HG02571 (cell line): Measurements from ENCODE around the gene CCDC14.
A peak's percentile ranks its signal among the peaks of the same experiment; 100 is the strongest.
"Not testable (repeated sequence)": the region's sequence is repeated elsewhere in the genome, so short reads cannot be mapped to it uniquely, and the experiment has no call there.

ENCODE experiments used
- ATAC-seq: cut with Tn5 transposase; IDR thresholded peaks from one replicate; pipeline ENCODE4 v1.9.1; 2021; ENCODE audit warnings: mild to moderate bottlenecking, moderate library complexity; ENCODE audit not compliant: unreplicated experiment

CCDC14 gene

GRCh38 chr3:123966799-123967198 lies 5.8 kb upstream of the CCDC14 start:
- not testable (repeated sequence) for ATAC-seq

- ATAC-seq = not testable (repeated sequence)
Measured at GRCh38 chr3:123964793-123965192, 3.8 kb upstream of the CCDC14 start.

GRCh38 chr3:123961508-123961856 lies 453 bp upstream of the CCDC14 start:
- no peak for ATAC-seq

DNA sequence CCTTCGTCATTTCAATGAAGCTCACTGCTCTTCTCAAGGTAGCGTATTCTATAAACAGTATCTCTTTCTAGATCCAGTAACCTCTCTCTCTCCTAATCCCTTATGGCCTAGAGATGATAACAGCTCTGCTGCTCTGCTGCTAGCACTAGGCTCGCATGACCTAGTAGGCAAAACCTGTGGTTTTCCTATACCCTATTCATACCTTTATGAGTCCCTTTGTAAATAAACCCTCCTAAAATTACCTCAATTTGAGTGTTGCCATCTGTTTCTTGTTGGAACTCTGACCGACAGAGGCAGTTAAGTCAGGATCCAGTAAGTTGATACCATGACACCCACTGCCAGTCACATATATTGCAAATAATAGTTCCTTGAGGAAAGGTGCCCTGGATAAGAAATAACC lies 7.3 kb downstream of the CCDC14 start:
- peak; percentile 63 for ATAC-seq

GRCh38 chr3:123952844-123953520 lies 8.0 kb downstream of the CCDC14 start:
- no peak for ATAC-seq

DNA sequence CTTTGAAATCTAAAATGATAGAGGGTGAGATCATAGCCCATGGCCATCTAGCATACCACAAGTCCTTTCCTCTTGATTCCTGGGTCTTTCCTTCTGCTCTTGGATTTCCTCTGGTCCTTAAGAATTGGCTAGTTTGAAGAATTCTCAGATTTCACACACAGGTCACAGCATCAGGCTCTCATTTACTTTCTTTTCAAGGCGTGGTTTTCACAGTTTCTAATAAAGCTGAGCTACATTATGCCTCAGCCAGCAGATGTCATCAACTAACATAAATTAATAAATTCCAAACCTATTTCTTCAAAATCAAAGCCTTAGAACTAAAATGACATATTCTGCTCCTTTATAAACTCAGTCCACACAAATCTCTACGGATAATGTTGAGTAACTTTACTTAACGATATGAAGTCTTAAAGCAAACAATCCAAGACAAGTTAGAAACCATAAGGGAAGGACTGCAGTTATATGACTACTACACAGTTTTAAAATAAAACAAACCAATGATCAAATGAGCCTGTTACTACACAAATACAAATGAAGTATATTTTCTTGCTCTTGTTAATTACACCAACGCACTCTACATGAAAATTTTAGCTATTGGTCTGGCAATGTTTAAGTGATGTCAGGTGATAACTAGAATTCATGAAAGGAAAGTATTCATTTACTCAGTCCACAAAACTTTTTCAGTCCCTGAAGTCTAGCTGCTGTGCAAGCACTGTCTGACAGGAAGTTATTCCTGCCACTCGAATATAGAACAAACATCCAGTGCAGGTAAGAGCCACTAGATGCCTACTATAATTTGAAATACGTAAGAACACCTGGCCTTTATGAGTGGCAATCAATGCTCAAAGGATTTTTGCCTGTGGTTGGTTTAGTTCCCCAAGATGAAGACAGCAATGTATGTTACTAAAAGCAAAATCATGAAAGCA lies 9.2 kb downstream of the CCDC14 start:
- ATAC-seq = no peak

- ATAC-seq = no peak
Measured at GRCh38 chr3:123949641-123950040, 11.4 kb downstream of the CCDC14 start.

DNA sequence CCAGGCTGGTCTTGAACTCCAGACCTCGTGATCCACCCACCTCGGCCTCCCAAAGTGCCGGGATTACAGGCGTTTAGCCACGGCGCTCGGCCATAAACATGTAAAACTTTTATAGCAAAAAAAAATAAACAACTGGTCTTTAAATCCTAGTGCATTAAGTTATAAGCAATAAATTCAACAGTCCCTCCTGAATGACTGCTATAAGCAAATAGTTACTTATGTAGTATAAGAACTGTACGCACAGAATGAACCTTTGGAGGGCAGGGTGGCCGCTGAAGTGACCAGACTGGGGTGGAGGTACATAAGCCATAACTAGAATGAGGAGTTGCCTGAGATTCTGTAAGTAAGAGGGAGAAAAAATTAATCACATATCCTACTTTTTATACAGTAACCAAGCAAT lies 12.6 kb downstream of the CCDC14 start:
- ATAC-seq = no peak

DNA sequence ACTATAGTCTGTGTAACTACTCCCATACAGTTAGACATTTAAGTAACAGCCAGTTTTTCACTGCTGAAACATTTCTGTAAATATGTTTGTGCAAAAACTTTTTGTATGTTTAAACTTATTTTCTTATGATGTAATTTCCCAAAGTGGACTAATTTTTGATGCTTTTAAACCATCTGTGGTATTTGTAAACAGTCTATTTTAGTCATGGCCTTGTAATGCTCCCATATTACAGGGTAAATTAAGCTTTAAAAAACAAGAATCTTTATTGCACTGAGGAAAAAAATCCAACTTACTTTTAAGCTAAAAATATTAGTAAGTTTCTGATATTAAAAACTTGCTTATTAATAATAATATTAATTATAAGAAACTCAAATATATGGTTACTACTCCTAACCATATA lies 13.5 kb downstream of the CCDC14 start:
- ATAC-seq = no peak

DNA sequence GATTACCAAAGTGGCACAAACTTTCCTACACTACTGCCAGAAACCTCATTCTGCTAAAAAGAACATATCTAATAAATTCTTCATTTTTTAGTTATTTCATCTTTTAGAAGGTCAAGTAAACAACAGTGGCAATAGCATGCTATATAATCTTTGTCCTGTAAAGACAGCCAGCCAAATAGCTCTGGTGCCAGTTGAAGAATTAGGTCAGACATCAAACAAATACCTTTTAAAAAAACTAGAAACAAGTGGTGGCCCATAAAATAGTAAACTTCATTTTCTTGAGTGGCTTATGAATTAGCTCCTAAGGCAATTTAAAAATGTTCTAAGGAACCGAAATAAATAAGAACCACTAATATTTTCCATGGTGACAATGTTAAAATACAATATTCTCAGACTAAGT lies 19.5 kb downstream of the CCDC14 start:
- ATAC-seq = no peak

GRCh38 chr3:123941121-123941520 lies 19.9 kb downstream of the CCDC14 start:
- ATAC-seq = no peak

GRCh38 chr3:123939706-123940105 lies 21.3 kb downstream of the CCDC14 start:
- no peak for ATAC-seq

DNA sequence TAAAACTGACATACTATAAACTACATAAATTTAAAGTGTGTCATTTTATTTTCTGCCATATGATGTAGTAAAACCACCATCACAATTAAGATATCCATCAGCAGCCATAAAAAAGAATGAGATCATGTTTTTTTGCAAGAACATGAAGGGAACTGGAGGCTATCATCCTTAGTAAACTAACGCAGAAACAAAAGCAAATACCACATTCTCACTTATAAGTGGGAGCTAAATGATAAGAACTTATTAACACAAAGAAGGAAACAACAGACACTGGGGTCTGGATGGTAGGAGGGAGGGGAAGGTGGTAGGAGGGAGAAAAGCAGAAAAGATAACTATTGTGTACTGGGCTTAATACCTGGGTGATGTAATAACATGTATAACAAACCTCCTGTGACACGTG lies 24.6 kb downstream of the CCDC14 start:
- no peak for ATAC-seq

- ATAC-seq = no peak
Measured at GRCh38 chr3:123935830-123936229, 25.2 kb downstream of the CCDC14 start.

GRCh38 chr3:123934250-123934649 lies 26.8 kb downstream of the CCDC14 start:
- no peak for ATAC-seq

GRCh38 chr3:123930445-123930844 lies 30.6 kb downstream of the CCDC14 start:
- ATAC-seq = no peak

DNA sequence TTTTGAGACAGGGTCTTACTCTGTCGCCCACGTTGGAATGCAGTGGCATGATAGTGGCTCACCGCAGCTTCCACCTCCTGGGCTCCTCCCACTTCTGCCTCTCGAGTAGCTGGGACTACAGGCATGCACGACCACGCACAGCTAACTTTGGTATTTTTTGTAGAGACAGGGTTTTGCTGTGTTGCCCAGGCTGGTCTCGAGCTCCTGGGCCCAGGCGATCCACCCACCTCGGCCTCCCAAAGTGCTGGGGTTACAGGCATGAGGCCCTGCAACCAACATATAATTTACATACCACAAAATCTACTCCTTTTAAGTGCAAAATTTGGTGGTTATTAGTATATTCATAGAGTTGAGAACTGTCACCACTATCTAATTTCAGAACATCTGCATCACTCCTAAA lies 31.7 kb downstream of the CCDC14 start:
- no peak for ATAC-seq

GRCh38 chr3:123926396-123926795 lies 34.6 kb downstream of the CCDC14 start:
- ATAC-seq = no peak

- ATAC-seq = no peak
Measured at GRCh38 chr3:123920868-123921267, 40.2 kb downstream of the CCDC14 start.

GRCh38 chr3:123920383-123920782 lies 40.6 kb downstream of the CCDC14 start:
- no peak for ATAC-seq

DNA sequence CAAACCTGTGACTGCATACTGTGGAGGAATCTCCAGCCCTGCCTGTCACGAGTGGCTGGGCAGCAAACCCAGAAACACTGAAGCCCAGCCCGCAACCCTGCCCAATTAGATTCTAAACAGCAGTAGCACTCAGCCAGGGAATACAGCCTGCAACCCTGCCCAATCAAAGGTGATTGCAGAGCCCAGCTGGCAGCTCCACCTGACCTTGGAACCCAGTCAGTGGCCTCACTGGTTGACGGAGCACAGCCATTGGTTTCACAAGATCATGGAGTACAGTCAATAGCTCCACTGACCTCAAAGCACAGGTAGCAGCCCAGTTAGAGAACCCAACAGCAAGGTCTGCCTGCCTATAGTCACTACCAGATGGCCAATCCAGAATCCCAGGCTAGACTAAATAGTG lies 41.7 kb downstream of the CCDC14 start:
- ATAC-seq = no peak

- ATAC-seq = no peak
Measured at GRCh38 chr3:123914829-123915228, 46.2 kb downstream of the CCDC14 start.
